ENCODE measurements around the gene DDX47.
"Not testable (repeated sequence)": the region's sequence is repeated elsewhere in the genome, so short reads cannot be mapped to it uniquely, and the experiment has no call there.

The DDX47 gene

DNA sequence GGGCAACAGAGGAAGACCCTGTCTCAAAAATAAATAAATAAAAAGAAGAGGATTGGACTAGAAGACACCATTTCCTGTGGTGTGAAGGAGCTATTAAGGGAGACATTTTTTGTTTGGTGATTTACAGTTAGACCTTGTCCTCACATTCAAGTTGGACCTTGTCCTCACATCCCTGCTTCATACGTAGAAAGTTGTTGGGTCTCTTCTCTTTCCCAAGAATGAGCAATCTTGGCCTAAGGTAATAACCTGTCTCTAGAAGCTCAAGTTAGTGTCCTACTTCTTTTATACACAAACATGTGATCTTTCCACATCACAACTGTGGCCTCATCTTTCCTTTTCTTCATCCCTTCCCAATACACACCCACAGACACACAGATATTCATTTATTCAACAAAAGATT lies 14.7 kb upstream of the DDX47 start:
- DNase-seq = no peak

DNA sequence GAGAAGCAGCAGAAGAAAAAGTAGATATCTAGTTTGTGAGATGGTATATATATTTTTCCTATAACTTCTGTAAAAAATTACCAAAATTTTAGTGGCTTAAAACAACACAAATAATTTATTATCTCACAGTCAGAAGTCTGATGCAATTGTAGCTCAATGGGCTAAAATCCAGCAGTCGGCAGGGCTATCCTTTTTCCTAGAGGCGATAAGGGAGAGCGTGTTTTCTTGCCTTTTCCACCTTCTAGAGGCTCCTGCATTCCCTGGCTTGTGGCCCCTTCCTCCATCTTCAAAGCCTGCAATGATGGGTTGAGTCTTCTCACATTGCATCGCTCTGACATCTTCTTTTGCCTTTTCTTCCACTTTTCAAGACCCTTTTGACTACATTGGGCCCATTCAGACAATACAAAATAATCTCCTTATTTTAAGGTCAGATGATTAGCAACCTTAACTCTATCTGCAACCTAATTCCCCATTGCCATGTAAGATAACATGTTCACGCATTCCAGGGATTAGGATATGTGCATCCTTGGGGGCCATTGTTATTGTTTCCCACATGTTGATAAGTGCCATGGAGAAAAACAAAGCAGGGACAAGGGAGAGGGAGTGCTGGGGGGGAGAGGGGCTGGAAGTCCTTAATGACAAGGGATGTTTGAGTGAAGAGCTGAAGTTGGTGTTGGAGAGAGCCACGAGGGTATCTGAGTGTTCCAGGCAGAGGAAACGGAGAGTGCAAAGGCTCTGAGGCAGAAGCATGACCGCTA lies 13.8 kb upstream of the DDX47 start:
- no peak for DNase-seq

DNA sequence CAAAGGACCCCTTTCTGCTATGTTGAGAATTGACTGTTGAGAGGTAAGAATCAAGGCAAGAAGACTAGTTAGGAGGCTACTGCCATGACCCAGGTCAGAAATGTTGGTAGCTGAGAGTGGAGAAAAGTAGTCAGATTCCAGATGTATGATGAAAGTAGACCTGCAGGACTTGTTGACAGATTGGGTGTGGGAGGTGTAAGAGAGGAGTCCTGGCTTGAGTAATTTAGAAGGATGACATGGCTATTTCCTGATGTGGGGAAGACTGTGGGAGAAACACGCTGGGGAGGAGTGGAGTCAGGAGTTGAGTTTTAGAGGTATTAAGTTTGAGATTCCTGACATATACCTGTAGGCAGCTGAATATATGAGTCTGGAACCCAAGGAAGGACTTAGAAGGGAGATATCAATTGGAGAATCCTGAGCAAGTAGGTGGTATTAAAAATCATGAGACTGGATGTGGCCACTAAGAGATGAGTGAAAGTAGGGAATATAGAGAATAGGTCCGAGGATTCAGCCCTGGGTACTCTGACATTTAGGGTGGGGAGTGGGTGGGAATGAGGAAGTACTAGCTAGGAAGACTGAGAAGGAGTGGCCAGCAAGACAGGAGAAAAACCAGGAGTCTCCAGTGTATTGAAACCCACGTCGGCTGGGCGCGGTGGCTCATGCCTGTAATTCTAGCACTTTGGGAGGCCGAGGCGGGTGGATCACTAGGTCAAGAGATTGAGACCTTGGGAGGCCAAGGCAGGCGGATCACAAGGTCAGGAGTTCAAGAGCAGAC lies 12.6 kb upstream of the DDX47 start:
- no peak for DNase-seq

DNA sequence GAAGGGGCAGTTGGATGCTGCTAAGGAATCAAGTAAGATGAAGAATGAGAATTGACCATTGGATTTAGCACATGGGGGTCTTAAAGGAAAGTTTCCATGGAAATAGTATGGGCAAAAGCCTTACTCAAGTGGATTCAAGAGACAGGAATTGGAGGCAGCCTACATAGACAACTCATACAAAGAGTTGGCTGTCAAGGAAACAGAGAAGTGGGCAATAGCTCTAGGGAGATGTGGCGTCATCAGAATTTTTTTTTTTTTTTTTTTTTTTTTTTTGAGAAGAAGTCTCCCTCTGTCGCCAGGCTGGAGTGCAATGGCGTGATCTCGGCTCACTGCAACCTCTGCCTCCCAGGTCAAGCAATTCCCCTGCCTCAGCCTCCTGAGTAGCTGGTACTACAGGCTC lies 11.5 kb upstream of the DDX47 start:
- not testable (repeated sequence) for DNase-seq

DNA sequence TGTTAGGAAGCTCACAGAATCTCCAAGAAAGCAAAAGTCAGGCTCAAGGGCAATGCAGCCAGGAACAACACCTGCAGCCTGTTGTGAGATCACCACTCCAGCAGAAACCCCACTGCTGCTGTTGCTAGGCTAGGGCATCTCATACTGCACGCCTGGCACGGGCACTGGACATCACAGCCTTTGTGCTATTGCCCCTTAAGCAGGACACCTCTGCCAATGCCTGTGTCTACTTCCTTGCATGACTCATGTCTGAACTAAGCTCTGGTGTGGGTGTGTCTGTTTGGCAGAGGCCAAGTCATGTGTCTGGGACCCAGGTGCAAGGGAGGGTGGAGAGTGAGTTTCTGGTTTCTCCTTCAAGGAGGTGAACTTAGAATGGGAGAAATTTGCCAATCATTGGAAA lies 10.0 kb upstream of the DDX47 start:
- DNase-seq = peak; percentile 78

DNA sequence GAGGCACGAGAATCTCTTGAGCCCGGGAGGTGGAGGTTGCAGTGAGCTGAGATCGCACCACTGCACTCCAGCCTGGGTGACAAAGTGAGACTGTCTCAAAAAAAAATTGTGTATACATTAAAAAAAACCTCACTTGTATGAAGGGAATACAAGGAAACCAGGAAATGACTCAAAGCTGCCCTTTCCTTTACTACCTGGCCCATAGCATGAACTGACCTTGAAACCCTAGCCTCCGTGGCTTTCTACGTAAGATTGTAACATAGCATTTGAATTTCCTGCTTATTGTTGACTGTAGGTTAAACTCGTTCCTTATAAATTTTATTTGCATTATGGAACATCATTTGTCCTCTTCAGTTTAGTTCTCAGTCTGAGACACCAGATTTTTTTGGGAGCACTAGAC lies 9.1 kb upstream of the DDX47 start:
- DNase-seq = no peak

DNA sequence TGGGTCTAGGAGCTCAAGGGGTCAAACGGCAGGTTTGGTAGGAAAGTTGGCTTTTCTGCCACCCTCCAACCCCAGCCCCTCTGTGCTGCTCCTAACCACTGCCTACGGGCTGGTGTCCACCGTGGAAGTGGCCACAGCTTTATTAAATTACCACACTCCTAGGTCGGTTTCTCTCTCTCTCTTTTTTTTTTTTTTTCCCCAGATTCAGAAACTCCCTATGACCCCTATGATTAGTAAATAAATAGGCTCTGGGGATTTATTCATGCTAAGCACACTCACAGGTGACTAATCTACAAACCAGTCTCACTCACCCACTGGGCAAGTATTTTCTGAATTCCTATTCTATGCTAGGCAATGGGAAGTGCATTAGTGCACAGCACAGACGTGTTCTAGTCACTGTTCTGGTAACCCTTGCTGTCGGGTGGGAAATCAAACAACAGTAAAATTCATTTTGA lies 8.7 kb upstream of the DDX47 start:
- no peak for DNase-seq

DNA sequence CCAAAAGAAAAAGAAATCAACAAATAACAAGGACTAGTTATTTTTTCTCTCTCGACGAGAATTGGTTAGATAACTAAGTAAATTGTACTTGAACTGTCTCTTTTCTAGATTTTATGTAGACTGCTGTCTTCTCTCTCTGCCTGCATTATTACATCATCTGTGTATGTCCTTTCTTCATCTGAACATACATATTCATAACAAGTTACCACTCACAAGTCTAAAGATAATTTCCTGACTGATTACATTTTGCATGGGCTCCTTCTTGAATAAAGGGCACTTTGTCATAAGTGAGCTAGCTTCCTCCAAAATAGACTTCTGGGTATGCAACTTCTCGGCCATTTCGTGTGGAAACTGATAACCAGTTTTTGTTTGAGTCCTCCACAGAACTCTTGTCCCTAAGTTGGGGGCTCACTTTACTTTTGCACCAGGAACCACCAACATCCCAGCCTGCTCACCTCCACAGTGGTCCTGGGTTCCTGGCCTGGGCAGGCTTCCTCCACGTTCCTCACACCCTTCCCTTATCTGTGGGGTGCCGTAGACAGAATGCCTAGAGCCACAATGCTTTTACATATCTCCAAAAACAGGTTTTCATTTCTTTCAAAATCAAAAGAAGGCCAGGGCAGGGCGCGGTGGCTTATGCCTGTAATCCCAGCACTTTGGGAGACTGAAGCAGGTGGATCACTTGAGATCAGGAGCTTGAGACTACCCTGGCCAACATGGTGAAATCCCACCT lies 6.2 kb upstream of the DDX47 start:
- DNase-seq = no peak

DNA sequence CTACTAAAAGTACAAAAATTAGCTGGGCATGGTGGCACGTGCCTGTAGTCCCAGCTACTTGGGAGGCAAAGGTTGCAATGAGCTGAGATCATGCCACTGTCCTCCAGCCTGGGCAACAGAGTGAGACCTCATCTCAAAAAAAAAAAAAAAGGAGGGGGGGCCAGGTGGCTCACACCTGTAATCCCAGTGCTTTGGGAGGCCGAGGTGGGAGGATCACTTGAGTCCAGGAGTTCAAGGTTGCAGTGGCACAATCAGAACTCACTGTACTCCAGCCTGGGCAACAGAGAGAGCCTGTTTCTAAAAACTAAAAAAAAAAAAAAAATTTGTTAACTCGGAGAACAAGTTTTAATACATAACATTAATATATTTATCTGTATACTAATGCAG lies 5.6 kb upstream of the DDX47 start:
- DNase-seq = not testable (repeated sequence)

DNA sequence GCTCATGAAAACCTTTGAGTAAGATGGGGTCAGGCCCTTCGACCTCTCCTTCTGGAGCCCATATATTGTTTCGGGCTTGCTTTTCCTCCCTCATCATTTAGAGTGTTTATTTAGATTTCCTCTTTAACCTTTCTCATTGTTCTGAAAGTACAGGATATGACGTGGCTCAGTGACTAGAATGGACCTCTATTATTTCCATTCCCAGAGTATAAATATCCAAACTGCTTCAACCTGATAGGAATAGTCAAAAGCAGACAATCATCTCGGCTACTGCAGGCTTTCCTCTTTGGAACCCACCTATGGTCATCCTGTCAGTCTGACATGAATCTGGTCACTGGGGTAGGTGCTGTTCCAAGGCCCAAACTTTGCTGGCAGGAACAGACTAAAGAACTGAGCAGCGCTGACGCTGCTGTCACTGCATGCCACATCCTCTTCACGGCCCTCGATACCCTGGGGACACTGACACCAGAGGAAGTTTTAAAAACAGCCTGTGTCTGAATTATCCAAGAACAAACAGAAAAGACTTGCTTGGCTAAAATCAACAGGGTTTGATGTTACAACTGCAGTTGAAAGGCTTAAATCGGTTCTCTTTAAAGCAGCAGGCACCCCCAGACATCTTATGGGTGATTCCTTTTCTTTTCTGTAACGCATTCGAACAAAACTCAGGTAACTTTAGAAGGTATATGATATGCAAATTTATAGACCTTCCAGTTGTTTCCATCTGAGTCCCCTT lies 5.0 kb upstream of the DDX47 start:
- peak; percentile 37 for DNase-seq

DNA sequence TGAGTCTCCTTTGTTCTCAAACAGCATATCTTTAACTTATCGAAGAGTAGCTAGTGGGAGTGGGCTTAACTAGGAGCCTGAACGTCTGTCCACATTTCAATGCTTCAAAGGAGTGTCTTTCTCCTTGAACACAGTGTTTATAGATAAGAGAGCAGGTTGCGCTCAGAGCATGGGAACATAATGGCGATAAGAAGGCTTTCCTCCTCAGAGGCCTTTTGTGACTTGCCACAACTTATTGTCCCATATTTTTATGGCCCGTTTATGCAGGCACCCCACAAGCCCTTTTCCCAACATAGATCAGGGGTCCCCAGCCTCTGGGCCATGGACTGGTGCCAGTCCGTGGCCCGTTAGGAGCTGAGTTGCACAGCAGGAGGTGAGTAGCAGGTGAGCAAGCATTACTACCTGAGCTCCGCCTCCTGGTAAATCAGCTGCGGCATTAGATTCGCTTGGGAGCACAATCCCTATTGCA lies 2.6 kb upstream of the DDX47 start:
- DNase-seq = peak; percentile 34

DNA sequence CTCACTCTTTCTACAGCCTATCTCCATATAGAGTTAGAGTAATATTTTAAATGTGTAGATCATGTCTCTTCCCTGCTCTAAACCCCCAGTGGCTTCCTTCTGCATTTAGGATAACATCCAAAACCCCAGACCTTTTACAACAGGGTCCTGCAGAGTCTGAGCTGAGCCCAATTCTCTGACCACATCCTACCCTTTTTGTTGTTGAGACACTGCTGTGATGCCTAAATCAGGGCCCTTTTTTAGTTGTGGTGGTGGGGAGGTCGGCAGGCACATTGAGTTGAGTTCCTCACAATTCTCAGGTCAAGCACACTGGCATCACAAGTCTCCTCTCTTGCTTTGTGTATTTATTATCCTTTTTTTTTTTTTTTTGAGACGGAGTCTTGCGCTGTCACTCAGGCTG lies 1.8 kb upstream of the DDX47 start:
- no peak for DNase-seq

DNA sequence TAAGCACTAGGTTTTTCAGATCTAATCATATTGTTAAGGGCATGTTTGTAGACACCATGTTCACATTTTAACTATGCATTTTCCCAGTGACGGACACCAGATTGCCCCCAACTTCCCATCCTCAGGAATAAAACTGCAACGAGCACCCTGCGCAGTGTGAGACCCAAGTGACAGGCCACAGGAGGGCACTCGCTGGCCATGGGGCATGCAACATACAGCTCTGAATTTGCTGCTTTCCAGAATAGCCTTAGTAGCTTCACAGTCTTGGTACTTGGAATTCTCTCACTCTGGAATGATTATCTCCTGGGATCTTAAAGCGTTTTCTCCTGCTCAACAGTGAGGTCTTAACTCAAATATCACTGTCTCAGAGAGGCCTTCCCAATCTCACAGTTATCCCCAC lies 972 bp upstream of the DDX47 start:
- no peak for DNase-seq

DNA sequence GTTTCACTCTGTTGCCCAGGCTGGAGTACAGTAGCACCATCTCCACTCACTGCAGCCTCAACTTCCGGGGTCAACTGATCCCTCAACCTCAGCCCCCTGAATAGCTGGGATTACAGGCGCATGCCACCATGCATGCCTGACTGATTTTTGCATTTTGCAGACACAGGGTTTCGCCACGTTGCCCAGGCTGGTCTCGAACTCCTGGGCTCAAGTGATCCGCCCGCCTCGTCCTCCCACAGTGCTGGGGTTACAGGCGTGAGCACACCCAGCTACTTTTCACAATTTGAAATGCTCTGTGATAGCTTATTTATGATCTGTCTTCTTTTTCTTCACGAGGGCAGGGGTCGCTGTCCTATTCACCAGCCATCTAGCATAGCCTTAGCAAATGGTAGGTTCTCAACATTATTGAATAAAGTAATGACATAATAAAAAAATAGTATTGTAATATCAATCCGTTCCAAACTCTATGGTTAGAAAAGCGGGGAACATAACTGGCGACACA lies 477 bp upstream of the DDX47 start:
- no peak for DNase-seq

DNA sequence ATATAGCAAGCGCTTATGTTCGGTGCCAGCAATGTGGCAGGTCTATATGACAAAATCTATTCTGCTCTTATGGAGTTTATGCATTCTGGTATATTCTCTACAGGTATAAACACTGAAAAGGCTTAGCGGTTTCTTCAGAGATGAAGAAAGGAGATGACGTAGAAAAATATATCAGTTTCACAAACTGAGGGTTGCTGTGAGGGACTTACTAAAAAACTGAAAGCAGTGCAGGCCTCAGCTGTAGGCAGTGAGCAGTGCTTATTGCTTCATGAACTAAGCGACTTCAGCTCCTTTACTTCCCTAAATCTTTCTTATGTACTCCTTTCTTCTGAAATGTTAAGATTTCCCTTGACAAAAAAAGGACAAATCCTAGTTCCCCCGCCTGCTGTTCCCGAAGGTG lies 4.5 kb downstream of the DDX47 start:
- DNase-seq = no peak

DNA sequence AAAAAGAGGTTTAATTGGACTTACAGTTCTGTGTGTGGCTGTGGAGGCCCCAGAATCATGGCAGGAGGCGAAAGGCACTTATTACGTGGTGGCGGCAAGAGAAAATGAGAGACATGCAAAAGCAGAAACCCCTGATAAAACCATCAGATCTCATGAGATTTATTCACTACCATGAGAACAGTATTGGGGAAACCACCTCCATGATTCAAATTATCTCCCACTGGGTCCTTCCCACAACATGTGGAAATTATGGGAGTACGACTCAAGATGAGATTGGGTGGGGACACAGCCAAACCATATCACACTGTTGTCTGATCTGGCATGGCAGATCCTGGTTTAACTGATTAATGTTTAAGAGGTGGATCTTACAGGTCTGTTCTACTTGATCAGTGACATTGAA lies 5.6 kb downstream of the DDX47 start:
- DNase-seq = no peak

DNA sequence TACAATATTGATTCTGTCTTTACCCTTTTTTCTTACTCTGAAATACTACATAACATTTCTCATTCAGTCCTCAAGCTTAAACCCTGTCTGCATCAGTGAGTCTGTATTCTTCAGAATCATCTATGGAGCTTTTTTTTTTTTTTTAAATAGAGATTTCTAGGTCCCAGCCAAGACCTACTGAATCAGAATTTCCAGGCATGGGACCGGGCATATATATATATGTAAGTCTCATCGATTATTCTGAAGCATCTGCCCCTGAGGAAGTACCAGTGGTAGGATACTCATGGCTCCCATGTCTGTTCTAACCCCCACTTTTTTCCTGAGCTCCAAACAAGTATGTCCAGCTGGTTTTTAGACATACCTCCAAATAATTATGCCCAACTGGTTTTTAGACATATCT lies 6.1 kb downstream of the DDX47 start:
- no peak for DNase-seq

DNA sequence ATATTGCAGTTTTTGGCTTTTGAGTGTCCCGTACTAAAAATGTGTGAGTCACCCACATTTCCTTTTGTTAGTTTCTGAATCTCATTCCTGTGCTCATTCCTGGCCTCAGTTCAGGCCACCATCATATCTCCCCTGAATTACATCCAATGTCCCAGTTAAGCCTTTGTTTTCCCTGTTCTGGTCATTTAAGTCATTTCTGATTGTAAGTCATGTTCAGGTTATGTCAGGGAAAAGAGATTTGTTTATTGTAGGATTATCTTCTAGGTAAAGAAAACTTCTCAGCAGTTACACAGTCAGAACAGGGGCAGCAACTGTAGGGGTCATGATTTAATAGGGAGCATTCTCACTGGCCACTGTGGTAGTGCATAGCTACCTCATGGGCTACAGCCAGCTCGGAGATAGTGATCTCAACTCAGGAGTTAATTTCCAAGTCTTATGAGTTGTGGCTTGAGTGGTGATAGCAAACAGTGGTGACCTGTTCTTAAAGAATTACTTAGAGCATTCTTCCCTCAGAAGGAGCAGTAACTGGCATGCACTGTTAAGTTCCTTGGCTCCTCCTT lies 6.7 kb downstream of the DDX47 start:
- no peak for DNase-seq

DNA sequence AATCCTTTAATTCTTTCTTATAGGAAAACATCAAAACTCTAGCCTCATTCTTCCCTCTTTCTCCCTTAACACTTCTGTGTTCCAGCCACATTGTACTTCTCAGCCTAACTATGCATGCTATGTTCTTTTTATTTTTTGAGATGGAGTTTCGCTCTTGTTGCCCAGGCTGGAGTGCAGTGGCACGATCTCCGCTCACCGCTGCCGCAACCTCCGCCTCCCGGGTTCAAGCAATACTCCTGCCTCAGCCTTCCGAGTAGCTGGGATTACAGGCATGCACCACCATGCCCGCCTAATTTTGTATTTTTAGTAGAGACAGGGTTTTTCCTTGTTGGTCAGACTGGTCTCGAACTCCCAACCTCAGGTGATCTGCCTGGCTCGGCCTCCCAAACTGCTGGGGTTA lies 7.2 kb downstream of the DDX47 start:
- DNase-seq = not testable (repeated sequence)

DNA sequence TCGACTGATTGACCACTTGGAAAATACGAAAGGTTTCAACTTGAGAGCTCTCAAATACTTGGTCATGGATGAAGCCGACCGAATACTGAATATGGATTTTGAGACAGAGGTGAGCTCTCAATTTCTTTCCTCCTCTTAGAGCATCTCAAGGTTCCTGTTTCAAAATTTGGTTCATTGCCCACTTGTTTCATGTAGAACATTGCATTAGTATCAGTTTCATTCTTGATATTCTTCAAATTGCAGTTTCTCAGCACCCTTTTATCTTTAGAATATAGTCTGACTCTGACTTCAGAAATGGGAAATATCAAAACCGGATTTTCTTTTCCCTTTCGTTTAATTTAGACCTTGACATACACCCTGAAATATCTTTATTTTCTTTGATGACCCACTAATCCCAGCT lies 8.8 kb downstream of the DDX47 start:
- no peak for DNase-seq

DNA sequence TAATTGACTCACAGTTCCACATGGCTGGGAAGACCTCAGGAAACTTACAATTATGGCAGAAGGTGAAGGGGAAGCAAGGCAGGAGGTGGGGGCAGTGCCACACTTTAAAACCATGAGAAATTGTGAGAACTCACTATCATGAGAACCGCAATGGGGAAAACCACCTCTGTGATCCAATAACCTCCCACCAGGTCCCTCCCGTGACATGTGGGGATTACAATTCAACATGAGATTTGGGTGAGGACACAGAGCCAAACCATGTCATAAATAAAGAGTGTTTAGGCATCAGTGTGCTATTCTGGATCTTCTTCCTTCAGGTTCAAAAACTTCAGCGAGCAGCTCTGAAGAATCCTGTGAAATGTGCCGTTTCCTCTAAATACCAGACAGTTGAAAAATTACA lies 9.7 kb downstream of the DDX47 start:
- DNase-seq = no peak

DNA sequence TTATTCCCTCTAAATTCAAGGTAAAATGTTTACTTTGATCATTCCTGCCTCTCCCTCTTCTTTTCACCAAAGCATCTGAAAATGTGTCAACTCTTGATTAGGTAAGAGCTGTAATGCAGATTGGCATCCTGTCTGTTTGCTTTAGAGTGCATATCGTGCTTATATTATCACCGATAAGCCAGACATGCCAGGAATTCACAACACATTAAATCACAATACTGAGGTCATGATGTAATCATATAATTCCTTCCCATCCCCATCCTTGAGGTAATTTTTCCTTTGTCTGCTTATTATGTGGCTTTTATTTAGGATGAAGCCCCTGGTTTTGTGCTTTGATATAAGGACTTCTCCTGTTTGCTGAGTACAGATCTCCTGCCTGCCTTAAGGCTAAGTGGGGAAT lies 10.2 kb downstream of the DDX47 start:
- no peak for DNase-seq

DNA sequence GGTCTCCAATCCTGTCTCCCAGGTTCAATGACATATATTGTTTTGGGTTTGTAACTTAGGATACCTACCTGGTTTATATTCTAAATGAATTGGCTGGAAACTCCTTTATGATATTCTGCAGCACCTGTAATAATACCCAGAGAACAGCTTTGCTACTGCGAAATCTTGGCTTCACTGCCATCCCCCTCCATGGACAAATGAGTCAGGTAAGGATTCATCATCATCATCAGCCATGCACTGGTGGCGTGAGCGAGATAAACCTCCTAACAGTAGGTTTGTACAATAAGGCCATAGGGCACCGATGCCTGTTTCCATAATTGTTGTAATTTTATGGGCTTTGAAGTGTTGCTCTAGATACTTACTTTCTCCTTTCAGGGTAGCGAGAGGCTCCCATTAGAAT lies 10.7 kb downstream of the DDX47 start:
- no peak for DNase-seq

All from NCI-H774 (cell line).